IPS-18c (cell line): ENCODE measurements around the gene SFRP5.

ENCODE experiments used
- H3K4me3 ChIP-seq: 2 replicates; pipeline ENCODE4 v1.7.0; 2013; ENCODE audit warnings: low read depth, mild to moderate bottlenecking, low read length, moderate library complexity; ENCODE audit not compliant: insufficient read depth
- H3K9me3 ChIP-seq: one replicate; pipeline ENCODE4 v1.6.1; 2013; ENCODE audit warnings: mild to moderate bottlenecking, low read length, moderate library complexity; ENCODE audit not compliant: control insufficient read depth, insufficient read depth

The SFRP5 gene

DNA sequence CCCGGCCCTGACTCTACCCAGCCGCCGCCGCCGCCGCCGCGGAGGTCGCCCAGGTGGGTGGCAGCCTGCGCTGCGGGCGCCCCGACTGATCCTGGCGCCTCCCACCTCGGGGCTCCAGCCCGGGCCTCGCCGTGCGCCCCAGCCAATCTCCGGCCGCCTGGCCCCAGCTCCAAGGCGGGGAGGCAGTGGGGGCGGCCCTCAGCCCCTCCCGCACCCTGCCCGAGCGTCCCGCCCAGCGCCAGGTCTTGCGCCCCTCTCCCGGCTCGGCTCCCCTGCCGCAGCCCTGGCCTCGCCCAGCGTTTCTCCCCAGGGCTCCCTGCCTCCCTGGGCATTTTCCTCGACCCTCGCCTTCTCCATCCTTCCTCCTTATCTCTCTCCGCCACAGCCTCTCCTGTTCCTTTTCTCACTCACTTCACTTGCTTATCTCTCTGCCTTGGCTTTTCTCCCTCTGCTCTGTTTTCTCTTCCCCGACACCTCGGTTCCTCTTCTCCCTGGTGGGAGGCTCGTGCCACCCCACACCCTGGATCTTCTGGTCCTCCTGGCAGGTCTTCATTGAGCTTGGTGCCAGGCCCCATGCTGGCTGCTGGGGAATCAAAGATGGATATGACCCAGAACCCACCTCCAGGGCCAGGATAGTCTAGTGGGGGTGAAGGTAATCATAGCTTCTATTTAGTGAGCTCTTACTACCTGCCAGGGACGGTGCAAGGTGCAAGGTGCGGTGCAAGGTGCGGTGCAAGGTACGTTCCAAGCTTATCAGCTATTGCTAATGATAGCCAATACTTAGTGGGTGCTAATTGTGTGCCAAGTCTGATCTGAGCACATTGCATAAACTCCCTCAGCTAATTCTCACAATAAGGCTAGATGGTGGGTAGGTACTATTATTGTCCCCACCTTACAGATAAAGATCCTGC lies at the start of gene SFRP5:
TSS of gene SFRP5 (minus strand) at position 87 of the 911 bp plus-strand sequence. CDS start 166 bp downstream, outside the sequence.
- peak within 1 kb of the TSS; percentile 62 for H3K4me3 ChIP-seq

DNA sequence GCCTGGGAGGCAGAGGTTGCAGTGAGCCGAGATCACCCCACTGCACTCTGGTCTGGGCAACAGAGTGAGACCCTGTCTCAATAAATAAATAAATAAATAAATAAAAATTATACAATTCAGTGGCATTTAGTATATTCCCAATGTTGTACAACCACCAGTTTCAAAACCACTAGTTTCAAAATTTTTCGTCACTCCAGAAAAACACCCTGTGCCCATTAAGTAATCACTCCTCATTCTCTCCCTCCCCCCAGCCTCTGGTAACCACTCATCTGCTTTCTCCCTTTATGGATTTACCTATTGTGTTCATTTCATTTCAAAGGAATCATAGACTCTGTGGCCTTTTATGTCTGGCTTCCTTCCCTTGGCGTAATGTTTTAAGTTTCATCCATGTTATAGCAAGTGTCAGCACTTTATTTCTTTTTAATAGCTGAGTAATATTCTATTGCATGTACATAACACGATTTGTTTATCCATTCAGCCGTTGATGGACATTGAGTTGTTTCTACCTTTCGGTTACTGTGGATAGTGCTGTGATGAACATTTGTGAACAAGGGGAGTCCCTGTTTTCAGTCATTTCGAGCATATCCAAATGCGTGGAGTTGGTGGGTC lies 48.4 kb upstream of the SFRP5 start:
- no peak overlapping the region for H3K4me3 ChIP-seq

More for the DNA sequence above, at the start of gene SFRP5:
- peaks cover 3% of the 10 kb centered on the region for H3K9me3 ChIP-seq

GRCh38 chr10:97818572-97818971 lies 46.8 kb upstream of the SFRP5 start:
- Histone ChIP-seq H3K4me3 (no peak overlapping the region), H3K9me3 (no peaks in the 10 kb centered on the region)

More for the DNA sequence above, 48.4 kb upstream of the SFRP5 start:
- H3K9me3 ChIP-seq: no peaks in the 10 kb centered on the region

DNA sequence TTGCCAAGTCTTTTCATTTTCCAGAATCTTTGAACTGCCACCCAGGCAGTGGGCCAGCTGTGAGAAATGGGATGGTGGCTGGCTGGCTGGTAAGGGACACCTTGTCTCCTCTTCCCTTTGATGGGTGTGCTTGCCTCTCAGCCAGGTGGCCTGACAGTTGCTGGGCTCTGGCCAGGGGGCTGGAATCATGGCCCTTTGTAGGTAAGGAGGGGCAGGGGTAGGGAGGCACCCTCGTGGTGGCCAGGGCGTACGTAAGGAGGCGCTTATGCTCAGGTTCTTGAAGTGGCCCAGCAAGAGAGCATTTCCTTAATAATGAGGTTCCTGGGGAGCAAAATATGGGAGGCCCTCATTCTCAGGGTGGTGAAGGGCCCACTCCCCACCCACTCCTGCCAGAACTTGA lies 44.8 kb upstream of the SFRP5 start:
- Histone ChIP-seq H3K9me3 (no peaks in the 10 kb centered on the region), H3K4me3 (no peak overlapping the region)

DNA sequence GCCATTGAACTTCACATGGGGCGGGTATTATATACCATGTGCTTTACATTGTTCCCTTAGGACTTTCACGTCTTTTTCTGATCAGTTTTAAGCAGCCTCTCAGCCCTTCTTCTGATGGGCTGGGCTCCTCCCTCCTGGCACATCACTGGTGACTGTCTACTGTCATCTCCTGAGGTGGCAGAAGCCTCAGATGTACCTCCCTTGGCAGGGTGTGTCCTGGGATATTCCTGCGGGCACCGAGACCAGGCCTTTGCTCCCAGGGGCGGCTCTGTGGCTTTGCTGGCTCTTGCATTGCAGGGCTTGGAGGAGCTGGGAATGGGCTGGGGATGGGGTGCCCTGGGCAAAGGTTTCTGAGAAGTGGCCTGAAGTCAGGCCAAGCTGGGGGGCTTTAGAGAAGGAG lies 43.2 kb upstream of the SFRP5 start:
- no peak overlapping the region for H3K4me3 ChIP-seq
- no peaks in the 10 kb centered on the region for H3K9me3 ChIP-seq

DNA sequence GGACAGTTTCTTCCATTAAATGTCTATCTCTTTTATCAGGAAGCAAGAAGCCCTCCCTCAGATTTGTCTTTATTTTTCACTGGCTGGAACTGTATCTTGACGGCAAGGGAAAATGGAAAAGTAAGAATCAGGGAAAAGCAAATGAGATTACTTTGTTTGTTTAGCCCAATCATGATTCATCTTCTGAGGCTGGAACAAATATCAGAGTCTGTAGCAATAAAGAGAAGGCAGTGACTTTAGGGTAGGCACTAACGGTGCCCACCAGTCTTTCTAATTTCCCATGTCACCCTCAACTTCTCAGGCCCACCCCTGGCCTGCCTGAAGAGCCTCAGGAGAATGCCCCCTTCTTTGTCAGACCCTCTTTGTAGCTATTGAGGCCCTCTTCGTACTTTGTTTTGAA lies 41.5 kb upstream of the SFRP5 start:
- H3K4me3 ChIP-seq: no peak overlapping the region
- H3K9me3 ChIP-seq: no peaks in the 10 kb centered on the region

DNA sequence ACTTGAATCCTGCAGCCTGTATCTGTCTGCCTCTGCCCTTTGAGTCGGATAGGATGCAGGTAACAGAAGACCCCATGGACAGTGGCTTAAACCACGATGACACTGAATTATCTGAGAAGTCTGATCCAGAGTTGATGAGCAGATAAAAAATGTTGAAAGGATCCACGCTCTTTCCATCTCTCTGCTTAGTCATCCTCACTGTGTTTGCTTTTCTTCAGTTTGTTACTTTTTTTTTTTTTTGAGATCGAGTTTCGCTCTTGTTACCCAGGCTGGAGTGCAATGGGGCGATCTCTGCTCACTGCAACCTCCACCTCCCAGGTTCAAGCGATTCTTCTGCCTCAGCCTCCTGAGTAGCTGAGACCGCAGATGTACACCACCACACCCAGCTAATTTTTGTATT lies 40.9 kb upstream of the SFRP5 start:
- no peaks in the 10 kb centered on the region for H3K9me3 ChIP-seq
- H3K4me3 ChIP-seq: no peak overlapping the region

DNA sequence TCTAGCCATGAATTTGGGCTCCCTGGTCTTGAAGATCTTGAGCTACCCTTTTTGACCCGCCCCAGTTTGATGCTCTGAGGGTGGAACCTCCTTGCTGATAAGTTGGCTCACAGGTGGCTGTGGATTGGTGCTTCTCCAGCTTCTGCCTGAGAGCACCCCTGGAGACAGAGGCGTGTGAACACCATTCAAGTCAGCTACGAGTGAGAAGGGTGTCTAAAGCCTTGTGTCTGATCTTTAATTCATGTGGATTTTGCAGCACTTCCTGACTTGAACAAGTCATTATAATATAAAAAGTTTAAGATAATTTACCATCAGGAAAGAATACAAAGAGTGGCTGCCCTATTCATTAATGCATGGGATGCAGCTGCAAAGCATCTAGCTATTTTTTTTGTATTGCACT lies 40.2 kb upstream of the SFRP5 start:
- H3K4me3 ChIP-seq: no peak overlapping the region
- H3K9me3 ChIP-seq: peaks cover 2% of the 10 kb centered on the region

DNA sequence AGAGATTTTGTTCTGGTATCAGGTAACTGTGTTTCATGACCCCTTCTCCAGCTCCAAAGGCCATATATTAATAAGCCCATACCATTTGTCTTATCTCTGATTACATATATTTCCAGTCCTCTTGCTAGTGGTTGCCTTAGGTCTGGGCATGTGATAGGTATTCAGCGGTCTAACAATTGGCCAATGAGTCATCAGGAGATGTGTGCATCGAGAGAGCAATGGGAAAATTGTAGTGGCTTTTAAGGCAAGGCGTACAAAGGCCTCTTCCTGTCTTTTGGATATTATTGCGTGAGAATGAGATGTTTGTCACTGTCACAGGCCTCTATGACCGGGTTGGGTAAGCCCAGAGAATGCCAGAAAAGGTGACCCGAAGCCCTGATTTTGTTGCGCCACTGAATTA lies 38.6 kb upstream of the SFRP5 start:
- Histone ChIP-seq H3K9me3 (peaks cover 2% of the 10 kb centered on the region), H3K4me3 (no peak overlapping the region)

DNA sequence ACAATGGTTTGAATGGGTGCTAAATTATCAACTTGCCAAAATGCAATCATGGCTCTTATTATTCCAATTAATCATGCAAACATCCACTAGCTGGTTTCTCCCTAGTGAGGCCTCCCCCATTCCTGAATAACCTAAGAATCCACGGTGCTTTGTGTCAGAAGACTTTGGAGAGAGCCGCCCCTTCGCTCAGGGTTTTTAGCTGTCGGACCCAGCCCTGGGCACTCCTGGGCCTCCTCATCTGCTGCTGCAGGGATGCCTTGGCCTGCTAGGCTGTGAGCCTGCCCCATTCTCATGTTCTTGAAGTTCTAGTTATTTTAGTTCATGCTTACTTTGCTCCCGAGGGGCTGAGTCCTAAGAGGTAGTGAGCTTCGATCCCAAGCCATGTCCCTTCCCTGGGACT lies 34.1 kb upstream of the SFRP5 start:
- peaks cover 4% of the 10 kb centered on the region for H3K9me3 ChIP-seq
- no peak overlapping the region for H3K4me3 ChIP-seq

DNA sequence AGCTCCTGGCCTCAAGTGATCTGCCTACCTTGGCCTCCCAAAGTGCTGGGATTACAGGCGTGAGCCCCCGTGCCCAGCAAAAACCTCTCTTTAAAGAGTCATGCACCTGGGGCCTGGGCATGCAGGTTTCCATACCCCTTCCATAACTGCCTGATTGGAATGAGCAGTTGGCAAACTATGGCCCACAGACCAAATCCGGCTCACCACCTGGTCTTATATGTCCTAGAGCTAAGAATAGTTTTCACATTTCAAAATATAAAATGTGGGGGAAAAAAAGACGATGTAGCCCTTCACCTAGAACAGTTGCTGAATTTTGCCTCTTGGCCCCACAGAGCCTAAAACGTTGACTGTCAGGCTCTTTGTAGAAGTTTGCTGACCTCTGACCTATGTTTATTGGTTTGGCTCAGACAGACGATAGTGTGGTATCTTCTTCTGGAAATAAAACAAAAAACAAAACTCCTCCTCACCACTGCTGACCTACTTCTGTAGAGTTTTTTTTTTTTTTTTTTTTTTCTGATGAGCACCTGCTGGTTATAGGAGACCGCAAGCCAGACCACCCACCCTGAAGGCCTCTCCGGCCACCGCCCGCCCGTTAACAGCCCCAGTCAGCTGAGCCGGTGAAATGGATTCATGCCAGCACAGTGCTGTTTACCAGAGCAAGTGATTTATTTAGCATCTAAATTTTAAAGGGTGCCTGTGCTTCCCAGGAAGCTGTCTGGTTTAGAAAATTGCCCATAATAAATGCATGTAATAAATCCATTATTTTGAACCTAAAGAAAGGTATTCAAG lies 33.5 kb upstream of the SFRP5 start:
- Histone ChIP-seq H3K9me3 (peaks cover 4% of the 10 kb centered on the region), H3K4me3 (no peak overlapping the region)

GRCh38 chr10:97801422-97801821 lies 29.6 kb upstream of the SFRP5 start:
- Histone ChIP-seq H3K9me3 (peaks cover 2% of the 10 kb centered on the region), H3K4me3 (no peak overlapping the region)

- Histone ChIP-seq H3K9me3 (peaks cover 2% of the 10 kb centered on the region), H3K4me3 (no peak overlapping the region)
Measured at GRCh38 chr10:97800474-97800873, 28.7 kb upstream of the SFRP5 start.

- Histone ChIP-seq H3K4me3 (no peak overlapping the region), H3K9me3 (peaks cover 2% of the 10 kb centered on the region)
Measured at GRCh38 chr10:97798958-97799610, 27.3 kb upstream of the SFRP5 start.

GRCh38 chr10:97796651-97797050 lies 24.9 kb upstream of the SFRP5 start:
- no peak overlapping the region for H3K4me3 ChIP-seq

DNA sequence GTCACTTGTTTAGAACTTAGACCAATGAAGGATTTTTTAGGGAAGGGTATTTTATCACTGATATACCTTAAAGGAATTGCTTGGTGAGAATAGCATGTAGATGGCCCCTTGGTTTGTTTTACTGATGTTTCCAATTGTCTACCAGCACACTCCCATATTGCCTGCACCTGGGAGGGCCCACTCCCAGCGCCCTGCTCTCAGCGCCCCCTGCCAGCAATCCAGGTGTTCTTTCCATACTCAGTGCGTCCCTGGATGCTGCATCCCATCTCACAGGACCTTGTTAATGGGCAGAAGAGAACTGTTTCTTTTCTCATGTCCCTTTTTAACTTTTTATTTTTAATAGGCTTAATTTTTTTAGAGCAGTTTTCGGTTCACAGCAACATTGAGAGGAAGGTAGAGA lies 24.1 kb upstream of the SFRP5 start:
- H3K9me3 ChIP-seq: no peaks in the 10 kb centered on the region
- H3K4me3 ChIP-seq: no peak overlapping the region

More at GRCh38 chr10:97796651-97797050, 24.9 kb upstream of the SFRP5 start:
- H3K9me3 ChIP-seq: no peaks in the 10 kb centered on the region
